CD4-positive, alpha-beta T cell treated with Interleukin-10 for 1 hour (primary cell): ENCODE measurements around the gene DNASE2B.

Experiments used
- DNase-seq: peaks from one replicate; pipeline ENCODE4 v3.0.0-alpha.2; 2020

DNASE2B gene

GRCh38 chr1:84376000-84376910, 22.0 kb upstream of the DNASE2B start:
- DNase-seq = no peak

GRCh38 chr1:84377480-84378095, 20.7 kb upstream of the DNASE2B start:
- DNase-seq = no peak

- DNase-seq = no peak
Observed at GRCh38 chr1:84379138-84379916, 19.0 kb upstream of the DNASE2B start.

GRCh38 chr1:84379917-84380180, 18.4 kb upstream of the DNASE2B start:
- no peak for DNase-seq

DNA sequence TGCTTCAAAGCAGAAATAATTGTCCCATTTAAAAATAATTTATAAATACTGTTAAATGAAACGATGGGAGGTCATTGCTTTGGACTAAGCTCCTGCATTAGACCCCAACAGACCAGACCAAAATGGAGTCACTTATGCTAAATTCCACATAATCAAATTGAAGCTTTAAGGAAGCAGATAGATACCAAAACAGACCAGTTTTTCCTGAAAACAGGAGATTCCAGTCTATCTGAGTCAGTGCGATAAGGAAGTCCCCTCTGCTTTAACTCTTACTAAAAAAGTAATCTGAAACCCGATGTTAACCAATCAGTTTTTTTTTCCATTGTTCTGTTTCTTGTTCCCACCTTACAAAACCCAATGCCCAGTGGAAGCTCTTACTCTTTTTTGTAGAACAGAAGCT, 16.2 kb upstream of the DNASE2B start:
- DNase-seq = no peak

DNA sequence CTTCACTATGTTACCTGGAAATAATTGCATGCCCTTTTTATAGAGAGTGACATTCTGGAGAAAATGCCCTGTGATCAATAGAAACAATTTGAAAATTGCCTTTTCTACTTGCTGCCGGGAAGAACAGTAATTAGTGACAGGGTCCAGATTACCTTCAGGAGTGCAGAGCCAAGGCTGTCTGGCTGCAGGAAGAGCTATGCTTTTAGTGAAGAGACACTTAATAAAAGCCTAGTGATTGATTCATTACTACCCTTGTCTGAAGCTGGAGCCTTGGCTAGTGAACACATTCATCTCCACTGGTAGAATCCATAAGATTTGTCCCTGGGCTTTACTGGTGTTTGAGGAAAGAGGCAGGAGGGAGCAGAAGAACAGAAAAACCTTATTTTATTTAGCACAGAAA, 12.9 kb upstream of the DNASE2B start:
- DNase-seq = no peak

DNA sequence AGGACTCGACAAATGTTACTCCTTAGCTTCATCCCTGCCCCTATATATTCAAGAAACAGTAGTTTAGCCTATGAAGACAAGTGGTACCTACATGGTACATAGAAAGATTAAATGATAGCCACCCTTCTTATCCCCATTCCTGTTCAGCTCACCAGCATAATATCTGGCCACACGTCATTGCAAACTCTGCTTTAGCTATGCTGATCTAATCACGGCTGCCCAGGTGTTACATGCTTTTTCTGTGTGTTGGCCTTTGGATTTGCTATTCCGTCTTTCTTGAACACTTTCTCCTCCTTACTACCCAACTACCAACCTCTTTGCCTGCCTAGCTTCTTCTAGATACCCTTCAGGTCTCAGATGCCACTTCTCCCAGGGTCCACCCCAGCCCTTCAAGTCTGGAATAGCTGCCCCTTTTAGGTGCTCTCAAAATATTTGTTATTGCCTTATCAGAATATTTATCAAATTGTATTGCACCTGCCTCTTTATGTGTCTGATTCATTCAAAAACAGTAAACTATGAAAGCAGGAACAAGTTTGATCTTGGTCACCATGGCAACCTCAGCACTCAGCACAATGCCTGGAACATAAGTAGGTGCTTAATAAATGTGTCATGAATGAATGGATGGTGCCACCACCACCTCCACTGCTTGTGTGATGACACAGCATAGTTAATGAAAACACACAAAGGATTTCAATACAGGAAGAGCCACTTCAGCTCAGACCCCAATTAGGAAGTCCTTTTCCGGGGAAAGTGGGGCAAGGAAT, 11.4 kb upstream of the DNASE2B start:
- no peak for DNase-seq

GRCh38 chr1:84387480-84388163, 10.7 kb upstream of the DNASE2B start:
- DNase-seq = no peak

GRCh38 chr1:84390226-84390625, 8.1 kb upstream of the DNASE2B start:
- no peak for DNase-seq

- DNase-seq = no peak
Observed at GRCh38 chr1:84401156-84401555, 2.9 kb downstream of the DNASE2B start.

DNA sequence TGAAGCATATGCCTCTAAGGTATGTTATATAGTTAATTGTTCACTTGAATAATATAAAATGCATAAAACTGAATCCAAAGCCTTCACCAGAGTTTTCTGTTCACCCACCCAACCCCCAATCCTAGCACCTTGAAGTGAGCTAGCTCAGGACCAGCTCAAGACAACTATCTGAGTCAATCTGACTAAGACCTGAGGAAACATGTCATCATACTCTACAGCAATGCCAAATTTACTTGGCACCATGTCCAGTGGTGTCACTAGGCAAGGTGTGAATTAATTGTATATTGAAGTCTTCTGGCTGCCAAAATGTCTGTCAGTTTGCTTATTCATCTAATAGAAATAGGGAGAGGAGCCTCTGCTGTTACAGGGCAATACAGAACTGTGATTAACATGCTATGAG, 3.8 kb downstream of the DNASE2B start:
- DNase-seq = no peak

DNA sequence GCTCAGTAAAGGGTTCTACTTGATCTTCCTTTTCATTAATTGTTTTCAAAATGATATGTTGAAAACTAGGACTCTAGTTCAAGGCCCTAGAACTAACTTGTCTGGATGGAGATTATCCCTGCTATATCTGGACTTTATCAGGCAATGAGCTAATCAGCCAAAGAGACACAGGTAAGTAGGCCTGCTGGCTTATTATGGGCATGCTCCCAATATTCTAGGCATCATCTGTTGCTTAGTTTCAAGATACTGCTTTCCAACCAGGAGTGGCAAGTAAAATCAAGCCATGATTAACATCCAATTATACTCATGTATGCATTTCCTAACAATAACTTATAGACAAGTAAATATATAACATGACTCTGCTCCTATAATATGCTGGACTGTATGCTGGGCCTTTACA, 4.2 kb downstream of the DNASE2B start:
- DNase-seq = no peak

- DNase-seq = no peak
Observed at GRCh38 chr1:84403347-84403746, 5.1 kb downstream of the DNASE2B start.

GRCh38 chr1:84406346-84406861, 8.1 kb downstream of the DNASE2B start:
- DNase-seq = no peak

DNA sequence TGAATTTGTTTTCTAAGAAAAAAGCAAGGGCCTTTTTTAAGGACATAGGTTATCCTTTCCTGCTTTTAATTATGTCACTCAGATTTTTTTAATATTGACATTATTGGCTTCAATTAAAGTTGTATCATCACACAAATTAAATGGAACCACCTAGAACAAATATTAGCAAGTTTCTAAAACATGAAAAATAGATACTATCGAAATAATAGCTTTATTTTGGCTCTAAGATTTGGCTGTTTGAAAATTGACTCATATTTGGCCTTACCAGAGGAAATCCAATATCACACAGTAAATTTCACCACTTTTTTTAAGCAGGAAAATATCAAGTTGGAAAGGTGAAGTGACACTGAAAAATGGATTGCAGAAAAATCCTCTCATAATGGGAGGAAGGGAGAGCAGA, 9.2 kb downstream of the DNASE2B start:
- DNase-seq = no peak

DNA sequence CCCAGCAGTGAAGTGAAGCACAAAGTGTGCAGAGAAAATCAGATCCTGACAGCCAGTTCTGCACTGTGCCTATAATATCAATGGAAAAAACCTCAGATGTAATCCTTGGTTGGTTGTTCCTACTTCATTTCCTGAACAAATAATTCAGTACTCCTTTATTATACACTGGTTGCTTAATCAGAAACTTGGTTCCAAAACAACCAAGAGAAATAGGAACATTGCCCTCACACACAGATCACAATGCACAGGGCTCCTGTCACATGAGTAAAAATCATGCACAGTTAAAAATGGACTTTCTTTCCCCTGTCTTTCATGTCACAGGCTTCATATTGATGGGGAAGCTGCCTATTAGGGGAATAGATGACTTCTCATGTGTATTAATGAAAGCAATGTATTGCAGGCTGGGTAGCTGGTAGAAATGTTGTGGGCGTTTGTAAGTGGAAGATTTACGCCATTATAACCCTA, 9.7 kb downstream of the DNASE2B start:
- no peak for DNase-seq

DNA sequence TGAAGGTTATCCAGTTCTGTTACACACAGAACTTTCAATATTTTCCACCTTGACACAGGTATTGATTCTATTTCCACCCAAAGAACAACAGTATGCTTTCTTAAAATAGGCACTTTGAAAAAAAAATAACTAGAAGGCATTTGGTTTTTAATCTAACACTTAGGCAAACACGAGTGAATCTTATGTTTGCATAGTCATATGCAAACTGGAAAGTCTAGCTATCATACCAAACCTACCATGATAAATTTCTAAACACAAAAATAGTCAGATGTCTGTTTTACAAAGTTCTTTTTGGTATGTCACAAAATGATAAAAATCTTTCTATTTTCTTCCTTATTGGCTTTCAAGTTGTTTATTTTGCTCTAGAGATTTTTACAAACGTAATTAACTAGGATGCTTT, 11.6 kb downstream of the DNASE2B start:
- DNase-seq = no peak

DNA sequence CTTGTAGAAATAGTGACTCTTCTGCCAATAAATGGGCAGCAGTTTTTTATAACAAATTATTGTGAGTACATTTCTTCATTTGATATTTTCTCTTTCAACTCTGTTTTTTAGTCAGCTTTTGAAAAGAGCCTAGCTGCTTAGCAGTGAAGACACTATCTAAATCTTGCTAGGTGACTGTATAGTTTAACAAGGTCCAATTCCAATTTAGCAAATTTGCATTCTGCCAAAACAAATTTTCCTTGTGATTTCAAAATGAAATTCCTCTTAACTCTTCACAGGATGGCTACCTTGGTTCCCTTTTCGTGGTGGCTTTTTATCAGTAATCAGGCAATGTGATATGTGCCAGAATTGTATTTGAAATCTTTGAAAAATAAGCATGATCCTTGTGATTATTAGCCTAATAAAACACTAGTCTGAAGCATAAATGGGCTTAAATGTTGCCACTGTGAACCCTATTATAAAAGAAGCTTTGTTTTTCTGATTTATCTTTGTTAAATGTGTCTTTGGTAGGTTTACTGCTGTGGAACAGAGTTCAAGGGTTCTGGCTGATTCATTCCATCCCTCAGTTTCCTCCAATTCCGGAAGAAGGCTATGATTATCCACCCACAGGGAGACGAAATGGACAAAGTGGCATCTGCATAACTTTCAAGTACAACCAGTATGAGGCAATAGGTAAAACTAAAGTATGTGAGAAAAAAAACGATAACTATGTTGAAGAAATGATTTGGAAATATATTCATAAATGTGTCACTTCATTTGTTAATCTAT, 12.2 kb downstream of the DNASE2B start:
- DNase-seq = no peak

- DNase-seq = no peak
Observed at GRCh38 chr1:84412316-84412942, 14.1 kb downstream of the DNASE2B start.

- no peak for DNase-seq
Observed at GRCh38 chr1:84415396-84415795, 17.1 kb downstream of the DNASE2B start.

DNA sequence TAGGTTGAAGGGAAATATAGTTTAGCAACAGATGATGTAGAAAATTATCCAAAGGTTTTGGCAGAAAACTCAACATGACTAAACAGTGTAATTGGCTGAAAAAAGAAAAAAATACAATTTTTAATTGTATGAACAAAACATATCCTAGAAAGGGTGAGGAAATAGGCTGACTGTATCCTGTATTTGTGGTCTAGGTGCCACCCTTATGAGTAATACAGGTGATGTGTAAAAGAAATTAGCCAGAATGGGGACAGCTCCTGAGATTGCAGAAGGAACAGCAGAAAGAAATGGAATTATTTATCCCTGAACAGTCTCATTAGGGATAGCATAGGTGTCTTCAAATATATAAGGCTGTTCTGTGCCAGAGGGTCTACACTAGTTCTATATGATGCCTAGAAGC, 24.6 kb downstream of the DNASE2B start:
- no peak for DNase-seq
